H9 (cell line): ENCODE results near the gene SETBP1. TPM values are rescaled to one million over a fixed set of nuclear protein-coding genes. Genes with fewer than 3 reads are reported as not detected.

ENCODE experiments used
- DNase-seq: peaks from one replicate; pipeline ENCODE4 v3.0.0-alpha.2; 2017
- H2AFZ ChIP-seq: one replicate; pipeline ENCODE4 v1.6.1; 2013; ENCODE audit warnings: mild to moderate bottlenecking, low read length, control low read depth, moderate library complexity
- H2AK5ac ChIP-seq: 2 replicates; pipeline ENCODE4 v1.6.1; 2013; ENCODE audit warnings: low read length, control low read depth, mixed read lengths; ENCODE audit not compliant: insufficient read length
- H2BK120ac ChIP-seq: one replicate; pipeline ENCODE4 v1.6.1; 2013; ENCODE audit warnings: low read depth, mild to moderate bottlenecking, low read length, control low read depth, inconsistent platforms; ENCODE audit not compliant: poor library complexity, severe bottlenecking
- H2BK12ac ChIP-seq: 2 replicates; pipeline ENCODE4 v1.6.1; 2013; ENCODE audit warnings: low read length, control low read depth, mixed read lengths, low read depth; ENCODE audit not compliant: insufficient read length
- H2BK15ac ChIP-seq: 2 replicates; pipeline ENCODE4 v1.6.1; 2013; ENCODE audit warnings: low read depth, low read length, control low read depth
- H2BK20ac ChIP-seq: one replicate; pipeline ENCODE4 v1.6.1; 2013; ENCODE audit warnings: low read depth, mild to moderate bottlenecking, low read length, control low read depth, inconsistent platforms; ENCODE audit not compliant: poor library complexity, severe bottlenecking
- H2BK5ac ChIP-seq: 2 replicates; pipeline ENCODE4 v1.6.1; 2013; ENCODE audit warnings: low read length, control low read depth, mixed read lengths; ENCODE audit not compliant: insufficient read length
- H3K14ac ChIP-seq: 2 replicates; pipeline ENCODE4 v1.6.1; 2013; ENCODE audit warnings: low read length, control low read depth; ENCODE audit not compliant: insufficient read depth
- H3K18ac ChIP-seq: 2 replicates; pipeline ENCODE4 v1.6.1; 2013; ENCODE audit warnings: low read depth, mild to moderate bottlenecking, mixed read lengths, low read length, control low read depth; ENCODE audit not compliant: insufficient read length
- H3K23ac ChIP-seq: 2 replicates; pipeline ENCODE4 v1.6.1; 2013; ENCODE audit warnings: low read length, control low read depth, mixed read lengths, low read depth; ENCODE audit not compliant: insufficient read length
- H3K23me2 ChIP-seq: 2 replicates; pipeline ENCODE4 v1.6.1; 2013; ENCODE audit warnings: low read depth, mild to moderate bottlenecking, mixed read lengths, low read length, control low read depth; ENCODE audit not compliant: insufficient read length, poor library complexity, severe bottlenecking
- H3K27ac ChIP-seq: 2 replicates; pipeline ENCODE4 v1.5.1; 2013; ENCODE audit warnings: low read length, control low read depth, mixed read lengths, low read depth; ENCODE audit not compliant: insufficient read length
- H3K27me3 ChIP-seq: 2 replicates; pipeline ENCODE4 v1.6.1; 2013; ENCODE audit warnings: low read length, control low read depth, inconsistent platforms; ENCODE audit not compliant: insufficient read depth
- H3K4ac ChIP-seq: 2 replicates; pipeline ENCODE4 v1.6.1; 2013; ENCODE audit warnings: low read depth, mild to moderate bottlenecking, control low read depth, inconsistent platforms, low read length, moderate library complexity
- H3K4me1 ChIP-seq: 2 replicates; pipeline ENCODE4 v1.6.1; 2013; ENCODE audit warnings: low read length, control low read depth, inconsistent platforms; ENCODE audit not compliant: insufficient read depth
- H3K4me2 ChIP-seq: 2 replicates; pipeline ENCODE4 v1.6.1; 2013; ENCODE audit warnings: low read length, control low read depth, mixed read lengths; ENCODE audit not compliant: insufficient read length, insufficient read depth
- H3K56ac ChIP-seq: 2 replicates; pipeline ENCODE4 v1.6.1; 2013; ENCODE audit warnings: low read depth, mild to moderate bottlenecking, mixed read lengths, low read length, control low read depth; ENCODE audit not compliant: insufficient read length
- H3K79me1 ChIP-seq: 2 replicates; pipeline ENCODE4 v1.6.1; 2013; ENCODE audit warnings: low read depth, mild to moderate bottlenecking, moderate library complexity, low read length, control low read depth, inconsistent platforms; ENCODE audit not compliant: insufficient read depth, poor library complexity, severe bottlenecking
- H3K79me2 ChIP-seq: 2 replicates; pipeline ENCODE4 v1.6.1; 2013; ENCODE audit warnings: low read length, control low read depth, inconsistent platforms; ENCODE audit not compliant: insufficient read depth
- H3K9ac ChIP-seq: 2 replicates; pipeline ENCODE4 v1.6.1; 2013; ENCODE audit warnings: low read length, control low read depth, mixed read lengths; ENCODE audit not compliant: insufficient read length; ENCODE audit errors: extremely low read depth
- H3K9me3 ChIP-seq: one replicate; pipeline ENCODE4 v1.6.1; 2013; ENCODE audit warnings: low read depth, low read length, inconsistent platforms; ENCODE audit not compliant: control insufficient read depth
- H3T11ph ChIP-seq: one replicate; pipeline ENCODE4 v1.6.1; 2013; ENCODE audit warnings: mild to moderate bottlenecking, low read length, control low read depth, inconsistent platforms
- H4K20me1 ChIP-seq: one replicate; pipeline ENCODE4 v1.6.1; 2013; ENCODE audit not compliant: control insufficient read depth, insufficient read length, insufficient read depth
- H4K5ac ChIP-seq: 2 replicates; pipeline ENCODE4 v1.6.1; 2013; ENCODE audit warnings: low read depth, mild to moderate bottlenecking, mixed read lengths, low read length, control low read depth; ENCODE audit not compliant: insufficient read length
- H4K8ac ChIP-seq: replicated peaks from 2 replicates; pipeline ENCODE4 v1.6.1; 2013; ENCODE audit warnings: low read length, control low read depth, mixed read lengths, low read depth; ENCODE audit not compliant: insufficient read length
- H4K91ac ChIP-seq: 2 replicates; pipeline ENCODE4 v1.6.1; 2013; ENCODE audit warnings: low read depth, mild to moderate bottlenecking, moderate library complexity, mixed read lengths, low read length, control low read depth; ENCODE audit not compliant: insufficient read length
- H3K27ac Mint-ChIP-seq, 3 experiments: 2 replicates in 2 of 3; 3 replicates in 1 of 3; pipeline ENCODE4 v1.8.0; 2020 to 2021; ENCODE audit warnings: mixed read lengths in 3 of 3, mild to moderate bottlenecking in 1 of 3, moderate library complexity in 1 of 3
- H3K27me3 Mint-ChIP-seq: 2 replicates; pipeline ENCODE4 v1.8.0; 2021; ENCODE audit warnings: low read depth, mild to moderate bottlenecking, moderate library complexity, mixed read lengths
- H3K36me3 Mint-ChIP-seq, 3 experiments: 2 replicates in 2 of 3; 3 replicates in 1 of 3; pipeline ENCODE4 v1.8.0; 2020 to 2021; ENCODE audit warnings: low read depth in 3 of 3, mixed read lengths in 3 of 3; ENCODE audit not compliant: insufficient read depth in 1 of 3
- H3K4me1 Mint-ChIP-seq, 2 experiments: 2 replicates each; pipeline ENCODE4 v1.8.0; 2020; ENCODE audit warnings: mixed read lengths in 2 of 2
- H3K4me3 Mint-ChIP-seq, 2 experiments: 2 replicates in 1 of 2; 3 replicates in 1 of 2; pipeline ENCODE4 v1.8.0; 2020 to 2021; ENCODE audit warnings: mild to moderate bottlenecking in 2 of 2, mixed read lengths in 2 of 2, moderate library complexity in 1 of 2
- H3K9me3 Mint-ChIP-seq, 2 experiments: 2 replicates in 1 of 2; 3 replicates in 1 of 2; pipeline ENCODE4 v1.8.0; 2020; ENCODE audit warnings: mild to moderate bottlenecking in 2 of 2, mixed read lengths in 2 of 2, moderate library complexity in 1 of 2
- CTCF ChIP-seq: fragments of 200-600 bp; sonication (generic); conservative IDR thresholded peaks from 3 replicates; pipeline ENCODE4 v1.8.0; 2021; ENCODE audit warnings: antibody characterized with exemption, mild to moderate bottlenecking
- WGBS: extraction: QIAGEN DNeasy Blood & Tissue Kit; methylation state at CpG from one replicate; pipeline ENCODE4 v1.1.7; 2013; ENCODE audit warnings: missing lambda C conversion rate, low lambda C conversion rate, mixed read lengths; ENCODE audit not compliant: insufficient read length; ENCODE audit errors: extremely low coverage; 5-methylcytosine and 5-hydroxymethylcytosine counted together
- total RNA-seq: library from RNA; stranded (reverse); gene quantifications from 2 replicates; pipeline ENCODE4 v1.2.1, GENCODE V29; 2021

SETBP1 gene
- total RNA-seq, 1 experiment from 2014 or later, result 4.6 TPM

GRCh38 chr18:45050712-45051601 lies 370.3 kb downstream of the SETBP1 start:
- no peaks in the 10 kb centered on the region for H3K79me1 ChIP-seq
- WGBS, result no CpG with 5 or more reads among the region's 3 CpGs
- no peaks in the 10 kb centered on the region for H3K79me2 ChIP-seq
- Mint-ChIP-seq H3K27ac (peak overlapping the region in 1 of 3 experiments; percentile 55; a peak in 1 of 7 replicates), H3K4me1 (no peaks in the 10 kb centered on the region), H3K9me3 (no peaks in the 10 kb centered on the region), H3K4me3 (no peak overlapping the region), H3K27me3 (no peaks in the 10 kb centered on the region), H3K36me3 (no peaks in the 10 kb centered on the region)
- H2BK120ac ChIP-seq, result no peak overlapping the region
- no peak overlapping the region for H3K23ac ChIP-seq
- no peaks in the 10 kb centered on the region for H3K27me3 ChIP-seq
- H2BK15ac ChIP-seq, result no peak overlapping the region
- H3K9ac ChIP-seq, result no peak overlapping the region
- H3K4ac ChIP-seq, result no peak overlapping the region
- no peak overlapping the region for H3K18ac ChIP-seq
- DNase-seq, result no peak
- H4K5ac ChIP-seq, result no peak overlapping the region
- no peaks in the 10 kb centered on the region for H3K23me2 ChIP-seq
- no peak overlapping the region for H4K8ac ChIP-seq
- H2BK5ac ChIP-seq, result no peak overlapping the region
- TF ChIP-seq CTCF, result no peak
- H3K27ac ChIP-seq, result no peak overlapping the region
- no peak overlapping the region for H4K91ac ChIP-seq
- H3K4me1 ChIP-seq, result no peaks in the 10 kb centered on the region
- H3T11ph ChIP-seq, result no peak overlapping the region
- H2AK5ac ChIP-seq, result no peak overlapping the region
- H2BK12ac ChIP-seq, result no peak overlapping the region
- H3K56ac ChIP-seq, result no peak overlapping the region
- no peak overlapping the region for H2BK20ac ChIP-seq
- H3K9me3 ChIP-seq, result no peaks in the 10 kb centered on the region
- H3K4me2 ChIP-seq, result no peak overlapping the region
- no peak overlapping the region for H2AFZ ChIP-seq
- no peak overlapping the region for H3K14ac ChIP-seq
- H4K20me1 ChIP-seq, result no peaks in the 10 kb centered on the region
